ENCODE measurements around the gene C12orf42. TPM values are rescaled to one million over a fixed set of nuclear protein-coding genes. Genes with fewer than 3 reads are reported as not detected.

Gene C12orf42
- total RNA-seq, 6 donors from 2014 or later = not detected

GRCh38 chr12:103336940-103337339, 158.8 kb downstream of the C12orf42 start:
- Histone ChIP-seq H3K4me1 (no peaks in the 10 kb centered on the region), H3K36me3 (no peaks in the 10 kb centered on the region), H3K4me3 (no peak overlapping the region), H3K27me3 (no peaks in the 10 kb centered on the region), H3K27ac (no peak overlapping the region), H3K9me3 (peaks cover 0 to 2% (median 0%) of the 10 kb centered on the region in 4 donors)
- DNase-seq (no peak), ATAC-seq (ENCODE audit: low FRiP score in 2 of 2) (no peak)
- TF ChIP-seq POLR2AphosphoS5 (IDR thresholded peaks at IDR 0.05) = no peak
- TF ChIP-seq EP300 (IDR thresholded peaks at IDR 0.05) = no peak
- TF ChIP-seq POLR2A (IDR thresholded peaks at IDR 0.05) = no peak
- TF ChIP-seq CTCF (IDR thresholded peaks at IDR 0.05) = no peak

GRCh38 chr12:103334466-103334865, 161.3 kb downstream of the C12orf42 start:
- ATAC-seq (ENCODE audit: low FRiP score in 2 of 2) (no peak), DNase-seq (no peak)
- Histone ChIP-seq H3K9me3 (no peaks in the 10 kb centered on the region), H3K36me3 (no peaks in the 10 kb centered on the region), H3K4me3 (no peak overlapping the region), H3K27ac (no peak overlapping the region), H3K27me3 (no peaks in the 10 kb centered on the region), H3K4me1 (no peaks in the 10 kb centered on the region)
- TF ChIP-seq CTCF (IDR thresholded peaks at IDR 0.05) = no peak
- no peak for TF ChIP-seq POLR2AphosphoS5 (IDR thresholded peaks at IDR 0.05)
- TF ChIP-seq EP300 (IDR thresholded peaks at IDR 0.05) = no peak
- TF ChIP-seq POLR2A (IDR thresholded peaks at IDR 0.05) = no peak
- WGBS, 2 donors = 79 to 84% methylated on average over 13 of the region's 13 CpGs

- Histone ChIP-seq H3K4me3 (no peak overlapping the region), H3K36me3 (no peaks in the 10 kb centered on the region), H3K27ac (no peak overlapping the region), H3K4me1 (no peaks in the 10 kb centered on the region), H3K27me3 (no peaks in the 10 kb centered on the region), H3K9me3 (no peaks in the 10 kb centered on the region)
- DNase-seq (no peak), ATAC-seq (ENCODE audit: low FRiP score in 2 of 2) (no peak)
- TF ChIP-seq CTCF (IDR thresholded peaks at IDR 0.05) (no peak), POLR2A (IDR thresholded peaks at IDR 0.05) (no peak), EP300 (IDR thresholded peaks at IDR 0.05) (no peak)
- WGBS, 2 donors = 96 to 100% methylated on average over 1 of the region's 1 CpG
Measured at GRCh38 chr12:103333676-103334075, 162.1 kb downstream of the C12orf42 start.

- Histone ChIP-seq H3K4me3 (no peak overlapping the region), H3K27me3 (no peaks in the 10 kb centered on the region), H3K36me3 (no peaks in the 10 kb centered on the region), H3K4me1 (no peaks in the 10 kb centered on the region), H3K27ac (no peak overlapping the region), H3K9me3 (no peaks in the 10 kb centered on the region)
- WGBS, 2 donors = 98 to 100% methylated on average over 4 of the region's 4 CpGs
- TF ChIP-seq CTCF (IDR thresholded peaks at IDR 0.05) (no peak), POLR2AphosphoS5 (IDR thresholded peaks at IDR 0.05) (no peak), EP300 (IDR thresholded peaks at IDR 0.05) (no peak), POLR2A (IDR thresholded peaks at IDR 0.05) (no peak)
- ATAC-seq (ENCODE audit: low FRiP score in 2 of 2) (no peak), DNase-seq (peak in 1 of 2 donors; percentile 28)
Measured at GRCh38 chr12:103331643-103332042, 164.1 kb downstream of the C12orf42 start.

- no peaks in the 10 kb centered on the region for H3K27me3 ChIP-seq
- no peaks in the 10 kb centered on the region for H3K36me3 ChIP-seq
- TF ChIP-seq CTCF (IDR thresholded peaks at IDR 0.05) = no peak
- no peak for TF ChIP-seq POLR2AphosphoS5 (IDR thresholded peaks at IDR 0.05)
- TF ChIP-seq EP300 (IDR thresholded peaks at IDR 0.05) = no peak
- no peak for TF ChIP-seq POLR2A (IDR thresholded peaks at IDR 0.05)
- no peak overlapping the region for H3K27ac ChIP-seq
- 33 to 67% methylated on average over 1 of the region's 1 CpG for WGBS, 2 donors
- DNase-seq (no peak), ATAC-seq (ENCODE audit: low FRiP score in 2 of 2) (no peak)
- no peak overlapping the region for H3K4me3 ChIP-seq
- H3K9me3 ChIP-seq = no peaks in the 10 kb centered on the region
- H3K4me1 ChIP-seq = no peaks in the 10 kb centered on the region
Measured at GRCh38 chr12:103330672-103331071, 165.1 kb downstream of the C12orf42 start.

Data from upper lobe of left lung (tissue), 6 donors.